ENCODE measurements around the gene WDFY4.

The WDFY4 gene

DNA sequence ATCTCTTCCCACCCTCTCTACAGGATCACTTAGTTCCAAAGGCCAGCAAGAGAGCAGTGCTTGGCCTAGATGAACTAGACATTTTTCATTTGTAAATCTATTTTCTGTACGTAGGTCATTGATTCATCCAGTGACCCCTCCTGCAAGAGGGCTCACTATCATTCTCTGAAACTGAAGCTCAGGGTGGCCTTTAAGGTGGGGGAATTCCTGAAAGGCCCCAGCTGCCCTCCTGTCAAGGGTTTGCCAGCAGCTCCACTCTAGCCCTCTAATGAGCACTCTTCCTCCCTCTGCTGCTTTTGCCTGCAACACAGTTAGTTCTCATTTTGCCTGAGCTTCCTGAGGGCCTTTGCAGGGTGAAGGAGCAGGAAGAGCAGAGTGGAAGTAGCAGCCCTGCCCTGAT, 213.8 kb downstream of the WDFY4 start:
- Histone ChIP-seq H3K4me3 (ENCODE audit: low read depth, low read length) (no peak overlapping the region), H3K27me3 (ENCODE audit: insufficient read depth, low read depth, severe bottlenecking) (peaks cover 7% of the 10 kb centered on the region), H3K9me3 (ENCODE audit: severe bottlenecking) (no peaks in the 10 kb centered on the region), H3K36me3 (no peaks in the 10 kb centered on the region), H3K27ac (no peak overlapping the region)
- TF ChIP-seq, protein P1, sequence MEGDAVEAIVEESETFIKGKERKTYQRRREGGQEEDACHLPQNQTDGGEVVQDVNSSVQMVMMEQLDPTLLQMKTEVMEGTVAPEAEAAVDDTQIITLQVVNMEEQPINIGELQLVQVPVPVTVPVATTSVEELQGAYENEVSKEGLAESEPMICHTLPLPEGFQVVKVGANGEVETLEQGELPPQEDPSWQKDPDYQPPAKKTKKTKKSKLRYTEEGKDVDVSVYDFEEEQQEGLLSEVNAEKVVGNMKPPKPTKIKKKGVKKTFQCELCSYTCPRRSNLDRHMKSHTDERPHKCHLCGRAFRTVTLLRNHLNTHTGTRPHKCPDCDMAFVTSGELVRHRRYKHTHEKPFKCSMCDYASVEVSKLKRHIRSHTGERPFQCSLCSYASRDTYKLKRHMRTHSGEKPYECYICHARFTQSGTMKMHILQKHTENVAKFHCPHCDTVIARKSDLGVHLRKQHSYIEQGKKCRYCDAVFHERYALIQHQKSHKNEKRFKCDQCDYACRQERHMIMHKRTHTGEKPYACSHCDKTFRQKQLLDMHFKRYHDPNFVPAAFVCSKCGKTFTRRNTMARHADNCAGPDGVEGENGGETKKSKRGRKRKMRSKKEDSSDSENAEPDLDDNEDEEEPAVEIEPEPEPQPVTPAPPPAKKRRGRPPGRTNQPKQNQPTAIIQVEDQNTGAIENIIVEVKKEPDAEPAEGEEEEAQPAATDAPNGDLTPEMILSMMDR (IDR thresholded peaks at IDR 0.05; ENCODE audit: low read depth, low read length) = no peak
- no peak for DNase-seq

DNA sequence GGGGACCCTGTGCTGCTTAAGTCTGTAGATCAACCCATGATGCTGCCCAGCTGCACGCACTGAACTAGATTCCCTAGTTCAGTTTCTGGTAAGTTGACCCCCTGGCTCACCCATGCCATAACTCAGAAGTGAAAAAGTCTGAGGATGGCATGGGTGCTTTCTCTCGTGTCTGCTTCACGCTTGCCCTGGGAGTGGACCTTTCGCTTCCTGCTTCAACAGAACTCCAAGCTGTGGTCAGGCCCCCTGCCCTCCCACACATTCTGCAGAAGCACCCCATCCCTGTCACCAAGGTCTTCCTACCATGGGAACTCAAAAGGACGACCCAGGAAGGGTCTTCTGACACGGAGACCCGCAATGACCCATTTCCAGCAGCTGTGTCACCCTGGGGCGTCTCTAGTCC, 215.1 kb downstream of the WDFY4 start:
- Histone ChIP-seq H3K36me3 (no peaks in the 10 kb centered on the region), H3K27ac (no peak overlapping the region), H3K9me3 (ENCODE audit: severe bottlenecking) (no peaks in the 10 kb centered on the region), H3K4me3 (ENCODE audit: low read depth, low read length) (no peak overlapping the region), H3K27me3 (ENCODE audit: insufficient read depth, low read depth, severe bottlenecking) (peaks cover 7% of the 10 kb centered on the region)
- no peak for DNase-seq
- TF ChIP-seq, protein P1 (IDR thresholded peaks at IDR 0.05; ENCODE audit: low read depth, low read length) = no peak

DNA sequence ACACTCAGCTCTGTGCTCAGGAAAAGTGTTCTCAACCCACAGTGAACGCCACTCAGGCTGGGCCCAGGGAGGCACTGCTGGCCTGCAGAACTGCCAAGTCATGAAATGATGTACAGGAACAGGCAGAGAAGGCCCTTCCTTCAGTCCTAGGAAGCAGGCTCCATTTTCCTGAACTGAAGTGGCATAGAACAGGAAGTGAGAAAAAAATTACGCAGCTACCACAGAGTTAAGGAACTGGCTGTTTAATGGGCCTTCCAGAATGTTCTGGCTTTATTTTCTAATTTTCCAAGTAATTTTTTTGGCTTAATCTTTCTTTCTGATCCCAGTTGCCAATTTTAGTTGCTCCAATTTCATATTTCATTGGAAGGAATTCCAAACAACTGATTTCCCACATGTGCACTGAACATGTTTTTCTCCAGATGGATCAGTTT, 215.7 kb downstream of the WDFY4 start:
- Histone ChIP-seq H3K36me3 (no peaks in the 10 kb centered on the region), H3K27me3 (ENCODE audit: insufficient read depth, low read depth, severe bottlenecking) (peaks cover 7% of the 10 kb centered on the region), H3K27ac (no peak overlapping the region), H3K4me3 (ENCODE audit: low read depth, low read length) (no peak overlapping the region), H3K9me3 (ENCODE audit: severe bottlenecking) (no peaks in the 10 kb centered on the region)
- TF ChIP-seq, protein P1 (IDR thresholded peaks at IDR 0.05; ENCODE audit: low read depth, low read length) = no peak
- DNase-seq = no peak

DNA sequence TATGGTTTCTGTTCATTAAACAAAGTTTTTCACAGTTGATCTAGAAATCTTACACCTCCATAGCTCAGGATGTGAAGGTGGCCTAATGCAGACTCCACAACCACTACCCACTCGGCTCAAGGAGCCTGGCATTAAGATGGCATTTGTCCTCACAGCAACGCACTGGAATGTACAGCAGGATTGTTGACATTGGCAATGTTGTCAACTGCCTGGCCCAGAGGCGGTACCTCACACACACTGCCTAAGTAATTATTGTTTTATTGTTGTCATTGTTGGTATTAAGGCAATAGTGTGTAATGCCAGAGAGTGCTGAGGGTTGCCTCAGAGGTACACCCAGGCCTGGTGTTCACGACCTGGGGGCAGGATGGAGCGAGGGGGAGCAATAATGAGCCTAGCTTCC, 216.6 kb downstream of the WDFY4 start:
- Histone ChIP-seq H3K4me3 (ENCODE audit: low read depth, low read length) (no peak overlapping the region), H3K36me3 (no peaks in the 10 kb centered on the region), H3K9me3 (ENCODE audit: severe bottlenecking) (no peaks in the 10 kb centered on the region), H3K27me3 (ENCODE audit: insufficient read depth, low read depth, severe bottlenecking) (peaks cover 7% of the 10 kb centered on the region), H3K27ac (no peak overlapping the region)
- TF ChIP-seq, protein P1 (IDR thresholded peaks at IDR 0.05; ENCODE audit: low read depth, low read length) = no peak
- DNase-seq = no peak

DNA sequence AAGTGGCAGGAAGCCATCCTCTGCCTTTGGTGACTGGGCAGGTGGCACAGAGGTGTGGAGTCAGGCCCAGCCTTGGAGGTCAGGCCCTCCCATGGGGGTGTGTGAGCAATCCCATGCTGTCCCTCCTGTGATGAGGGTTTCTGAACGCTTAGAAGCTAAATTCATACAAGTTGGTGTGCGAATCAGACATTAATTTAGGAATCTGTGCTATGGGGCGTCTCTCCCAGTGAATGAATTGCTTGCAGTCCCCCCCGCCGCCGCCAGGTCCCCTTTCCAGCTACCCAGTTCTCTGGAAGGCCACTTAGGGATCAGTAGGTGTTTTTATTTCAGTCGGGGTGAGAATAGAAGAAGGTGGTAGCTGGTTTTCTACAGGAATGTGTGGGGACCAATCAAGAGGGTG, 217.4 kb downstream of the WDFY4 start:
- no peak overlapping the region for H3K4me3 ChIP-seq (ENCODE audit: low read depth, low read length)
- H3K36me3 ChIP-seq = no peaks in the 10 kb centered on the region
- H3K27me3 ChIP-seq (ENCODE audit: insufficient read depth, low read depth, severe bottlenecking) = peaks cover 5% of the 10 kb centered on the region
- DNase-seq = no peak
- TF ChIP-seq, protein P1 (IDR thresholded peaks at IDR 0.05; ENCODE audit: low read depth, low read length) = no peak
- H3K27ac ChIP-seq = no peak overlapping the region
- no peaks in the 10 kb centered on the region for H3K9me3 ChIP-seq (ENCODE audit: severe bottlenecking)

DNA sequence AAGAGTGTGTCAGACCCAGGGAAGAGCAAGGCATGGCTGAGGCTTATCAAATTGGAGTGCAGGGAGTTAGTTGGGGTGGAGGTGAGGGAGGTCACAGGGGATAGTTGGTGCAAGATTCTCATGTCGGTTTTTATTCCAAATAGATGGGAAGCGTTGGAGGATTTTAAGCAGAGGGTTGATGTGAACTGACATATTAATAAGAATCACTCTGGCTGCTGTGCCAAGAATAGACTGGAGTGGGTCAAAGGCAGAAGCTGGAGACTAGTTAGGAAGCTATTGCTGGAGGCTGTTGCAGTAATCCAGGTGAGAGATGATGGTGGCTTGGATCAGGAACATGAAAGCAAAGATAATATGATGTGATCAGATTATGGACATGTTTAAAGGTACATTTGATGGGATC, 218.5 kb downstream of the WDFY4 start:
- TF ChIP-seq, protein P1 (IDR thresholded peaks at IDR 0.05; ENCODE audit: low read depth, low read length) = no peak
- Histone ChIP-seq H3K4me3 (ENCODE audit: low read depth, low read length) (no peak overlapping the region), H3K9me3 (ENCODE audit: severe bottlenecking) (no peaks in the 10 kb centered on the region), H3K36me3 (no peaks in the 10 kb centered on the region), H3K27ac (no peak overlapping the region), H3K27me3 (ENCODE audit: insufficient read depth, low read depth, severe bottlenecking) (peaks cover 5% of the 10 kb centered on the region)
- no peak for DNase-seq
